Esophagus squamous epithelium (tissue), 4 donors: Measurements from ENCODE around the gene FADS3.

Source experiments
- CTCF ChIP-seq, 6 experiments: fragments of 450-650 bp in 4 of 6; fragments of 200-600 bp in 2 of 6; sonication (generic) in 2 of 6; IDR thresholded peaks; one replicate each; pipeline ENCODE4 v1.5.1; 2016 to 2019; ENCODE audit warnings: antibody characterized with exemption in 6 of 6, mild to moderate bottlenecking in 4 of 6, moderate library complexity in 4 of 6
- POLR2A ChIP-seq, 4 donors: fragments of 450-650 bp; IDR thresholded peaks; one replicate each; pipeline ENCODE4 v1.6.1; 2017; ENCODE audit warnings: antibody characterized with exemption in 4 of 4, mild to moderate bottlenecking in 4 of 4, moderate library complexity in 3 of 4

- TF ChIP-seq POLR2A (IDR thresholded peaks at IDR 0.05) (peak in 1 of 4 donors; percentile 55), CTCF (IDR thresholded peaks at IDR 0.05) (no peak)
These were observed 63.6 kb downstream of the FADS3 start, which contains the start of gene FADS2 for GRCh38 chr11:61827571-61828378.
